Ovary (tissue), 3 donors: ENCODE measurements around the gene SLC39A11.

Experiments
- CTCF ChIP-seq, 3 donors: fragments of 450-650 bp in 2 of 3; fragments of 200-600 bp in 1 of 3; IDR thresholded peaks; one replicate each; pipeline versions ENCODE4 v1.5.1 to v1.8.0; 2016 to 2022; ENCODE audit warnings: antibody characterized with exemption in 3 of 3, mild to moderate bottlenecking in 1 of 3
- EP300 ChIP-seq: sonication (generic); formaldehyde crosslinking; IDR thresholded peaks from one replicate; pipeline ENCODE4 v1.6.1; 2017; ENCODE audit warnings: antibody characterized with exemption
- POLR2A ChIP-seq: fragments of 450-650 bp; IDR thresholded peaks from one replicate; pipeline ENCODE4 v1.6.1; 2017; ENCODE audit warnings: antibody characterized with exemption, mild to moderate bottlenecking, moderate library complexity
- donor health status: DM: no; HTN: no; CAD: no.

DNA sequence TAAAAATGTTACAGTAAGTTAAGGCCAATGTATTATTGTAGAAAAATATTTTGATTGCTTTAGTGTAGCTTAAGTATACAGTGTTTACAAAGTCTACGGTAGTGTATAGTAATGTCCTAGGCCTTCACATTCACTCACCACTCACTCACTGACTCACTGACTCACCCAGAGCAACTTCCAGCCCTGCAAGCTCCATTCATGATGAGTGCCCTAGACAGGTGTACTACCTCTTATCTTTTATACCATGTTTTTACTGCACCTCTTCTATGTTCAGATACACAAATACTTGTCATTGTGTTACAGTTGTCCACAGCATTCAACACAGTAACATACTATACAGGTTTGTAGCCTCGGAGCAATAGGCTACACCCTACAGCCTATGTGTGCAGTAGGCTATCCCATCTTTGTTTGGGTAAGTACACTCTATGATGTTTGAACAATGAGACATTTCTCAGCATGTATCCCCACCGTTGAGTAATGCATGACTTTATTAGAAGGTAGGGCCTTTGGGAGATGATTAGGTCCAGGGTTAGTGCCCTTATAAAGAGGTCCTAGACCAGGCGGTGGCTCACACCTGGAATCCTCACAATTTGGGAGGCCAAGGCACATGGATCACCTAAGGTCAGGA is 117.8 kb downstream of the SLC39A11 start:
- TF ChIP-seq CTCF (IDR thresholded peaks at IDR 0.05): no peak
- no peak for TF ChIP-seq POLR2A
- TF ChIP-seq EP300: no peak
